H1 (cell line): ENCODE results near the gene STK32C. TPM values are rescaled to one million over a fixed set of nuclear protein-coding genes. Genes with fewer than 3 reads are reported as not detected.

Experiments used
- ASH2L ChIP-seq: fragments of 200-600, 300-600 bp; sonication (generic); IDR thresholded peaks from one replicate; pipeline ENCODE4 v1.7.1; 2017; ENCODE audit warnings: low read length
- BRCA1 ChIP-seq: IDR thresholded peaks from 2 replicates; pipeline ENCODE4 v1.6.1; 2012; ENCODE audit warnings: low read depth, low read length, improper control_type of control experiment
- CBX5 ChIP-seq: fragments of 300-800, 300-1000 bp; sonication (generic); IDR thresholded peaks from 2 replicates; pipeline ENCODE4 v1.7.1; 2016; ENCODE audit warnings: antibody characterized with exemption, low read length, low read depth
- CHD2 ChIP-seq: IDR thresholded peaks from 2 replicates; pipeline ENCODE4 v1.6.1; 2012; ENCODE audit warnings: low read length, improper control_type of control experiment
- CREB1 ChIP-seq: IDR thresholded peaks from 2 replicates; pipeline ENCODE4 v1.6.1; 2012; ENCODE audit warnings: inconsistent platforms
- EGR1 ChIP-seq: IDR thresholded peaks from 2 replicates; pipeline ENCODE4 v1.6.1; 2011; ENCODE audit warnings: low read depth, low read length, borderline replicate concordance
- RNF2 ChIP-seq: fragments of 200-900, 300-1000 bp; sonication (generic); IDR thresholded peaks from 2 replicates; pipeline ENCODE4 v1.7.1; 2016; ENCODE audit warnings: borderline replicate concordance, low read depth, mild to moderate bottlenecking, antibody characterized with exemption, low read length; ENCODE audit not compliant: poor library complexity, severe bottlenecking; ENCODE audit errors: missing control alignments
- SIRT6 ChIP-seq: IDR thresholded peaks from one replicate; pipeline ENCODE4 v1.7.1; 2012; ENCODE audit warnings: low read length, inconsistent platforms
- SIX5 ChIP-seq: IDR thresholded peaks from 2 replicates; pipeline ENCODE4 v1.6.1; 2011; ENCODE audit warnings: mild to moderate bottlenecking, low read depth, low read length
- SP2 ChIP-seq: IDR thresholded peaks from 2 replicates; pipeline ENCODE4 v1.6.1; 2012; ENCODE audit warnings: mild to moderate bottlenecking, low read length, inconsistent platforms
- TCF12 ChIP-seq: IDR thresholded peaks from 2 replicates; pipeline ENCODE4 v1.6.1; 2011; ENCODE audit warnings: low read depth, mild to moderate bottlenecking, low read length
- polyA plus RNA-seq, 7 experiments: library from polyadenylated mRNA; depleted of rRNA in 3 of 7; stranded (reverse) in 5 of 7; unstranded in 2 of 7; fragments of >200 nt in 5 of 7; fragments of 200-250 nt in 2 of 7; gene quantifications; 1 replicate in 5 of 7; 2 replicates in 1 of 7; 4 replicates in 1 of 7; pipeline versions ENCODE4 v1.2.1 to v1.2.3, GENCODE V29; 2011 to 2013; ENCODE audit warnings: missing spikeins in 2 of 7, mixed read lengths in 2 of 7
- total RNA-seq: library from RNA; stranded (reverse); fragmentation: NEBNext Ultra II Directional; extraction: Animal tissue kit (Norgen Biotek cat#: 25700); gene quantifications from 2 replicates; pipeline ENCODE4 v1.2.1, GENCODE V29; 2021
- TF ChIP-seq, protein P1 (sequence below): IDR thresholded peaks from 2 replicates; pipeline ENCODE4 v1.6.1; 2012; ENCODE audit warnings: inconsistent platforms

STK32C gene
- total and polyA plus RNA-seq, 2 of the 8 experiments (the other 6 are each of a cell fraction or from before 2014, with no cell fraction given), result 10.6 to 15.6 TPM

DNA sequence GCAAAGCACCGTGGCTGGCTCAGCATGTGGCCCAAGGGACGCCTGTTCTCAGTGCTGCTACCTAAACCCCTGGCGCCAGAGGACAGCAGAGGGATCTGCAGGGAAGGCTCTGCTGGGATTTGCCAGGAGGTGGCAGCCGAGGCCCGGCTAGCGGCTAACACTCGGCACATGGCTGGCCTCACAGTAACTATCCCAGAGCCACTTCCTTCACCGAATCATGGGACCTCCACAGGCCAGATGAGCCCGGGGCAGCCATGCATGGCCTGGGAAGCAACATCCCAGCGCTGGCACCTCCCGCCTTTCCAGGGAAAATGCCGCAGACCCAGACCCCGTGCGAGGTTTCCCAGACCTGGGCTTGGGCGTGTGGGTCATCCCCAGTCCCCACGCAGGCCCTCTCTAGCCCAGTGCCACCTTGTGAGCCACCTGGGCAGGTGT, 84.6 kb downstream of the STK32C start (continued):
- TF ChIP-seq RNF2 (no peak), BRCA1 (no peak), SP2 (no peak), CBX5 (no peak), EGR1 (peak; percentile 67; the same call in 1 of the 2 replicates), CHD2 (no peak), SIX5 (no peak), TCF12 (no peak), ASH2L (no peak), CREB1 (no peak), SIRT6 (no peak)
- TF ChIP-seq, protein P1, sequence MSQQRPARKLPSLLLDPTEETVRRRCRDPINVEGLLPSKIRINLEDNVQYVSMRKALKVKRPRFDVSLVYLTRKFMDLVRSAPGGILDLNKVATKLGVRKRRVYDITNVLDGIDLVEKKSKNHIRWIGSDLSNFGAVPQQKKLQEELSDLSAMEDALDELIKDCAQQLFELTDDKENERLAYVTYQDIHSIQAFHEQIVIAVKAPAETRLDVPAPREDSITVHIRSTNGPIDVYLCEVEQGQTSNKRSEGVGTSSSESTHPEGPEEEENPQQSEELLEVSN, result peak; percentile 69; the same call in 1 of the 2 replicates
